Heart right ventricle (tissue), 16 donors: ENCODE results near the gene STX18. TPM values are rescaled to one million over a fixed set of nuclear protein-coding genes. Genes with fewer than 3 reads are reported as not detected.

Experiments
- ATAC-seq, 8 donors: fragments of 200-7000 bp; cut with Tn5 transposase; one replicate each; pipeline ENCODE4 v1.9.1; 2020; ENCODE audit warnings: mild to moderate bottlenecking in 8 of 8, moderate library complexity in 8 of 8, moderate number of reproducible peaks in 1 of 8
- DNase-seq, 2 donors: peaks; one replicate each; pipeline ENCODE4 v3.0.0-alpha.2; 2020
- H3K27ac ChIP-seq, 10 donors: fragments of 200-600 bp; sonication (generic) in 2 of 10; one replicate each; pipeline versions ENCODE4 v1.5.0 to v1.8.0; 2020 to 2022; ENCODE audit warnings: mild to moderate bottlenecking in 3 of 10
- H3K27me3 ChIP-seq, 7 donors: fragments of 200-600 bp; one replicate each; pipeline ENCODE4 v1.8.0; 2021 to 2022; ENCODE audit warnings: mild to moderate bottlenecking in 2 of 7
- H3K36me3 ChIP-seq, 9 donors: fragments of 200-600 bp; sonication (generic) in 1 of 9; one replicate each; pipeline versions ENCODE4 v1.5.0 to v1.8.0; 2020 to 2022; ENCODE audit warnings: mild to moderate bottlenecking in 2 of 9
- H3K4me1 ChIP-seq, 9 donors: fragments of 200-600 bp; sonication (generic) in 1 of 9; one replicate each; pipeline versions ENCODE4 v1.5.0 to v1.8.0; 2020 to 2022; ENCODE audit warnings: mild to moderate bottlenecking in 4 of 9
- H3K4me3 ChIP-seq, 10 donors: fragments of 200-600 bp; sonication (generic) in 2 of 10; one replicate each; pipeline versions ENCODE4 v1.5.0 to v1.8.0; 2020 to 2022; ENCODE audit warnings: mild to moderate bottlenecking in 7 of 10, moderate library complexity in 2 of 10
- H3K9me3 ChIP-seq, 11 donors: fragments of 200-600 bp in 10 of 11; sonication (generic) in 2 of 11; one replicate each; pipeline versions ENCODE4 v1.5.0 to v1.8.0; 2013 to 2022; ENCODE audit warnings: mild to moderate bottlenecking in 2 of 11, control low read depth in 1 of 11, moderate library complexity in 1 of 11
- CTCF ChIP-seq, 9 donors: fragments of 200-600 bp; sonication (generic) in 2 of 9; IDR thresholded peaks; one replicate each; pipeline versions ENCODE4 v1.5.0 to v1.8.0; 2021 to 2022; ENCODE audit warnings: antibody characterized with exemption in 9 of 9, mild to moderate bottlenecking in 5 of 9, moderate library complexity in 1 of 9
- WGBS, 2 donors: extraction: QIAGEN DNeasy Blood & Tissue Kit; methylation state at CpG; one replicate each; pipeline ENCODE4 v1.1.7; 2013; ENCODE audit warnings: inconsistent platforms in 1 of 2; 5-methylcytosine and 5-hydroxymethylcytosine counted together
- intact Hi-C, 10 donors: fragments of 100-400 bp; cut with DNase I; formaldehyde crosslinking; loops; one replicate each; pipeline versions ENCODE4 v1.11.1 to v1.14.2; 2022
- polyA plus RNA-seq, 2 donors: library from polyadenylated mRNA; stranded (reverse); fragments of 200-250 nt; gene quantifications; one replicate each; pipeline ENCODE4 v1.2.3, GENCODE V29; 2013
- total RNA-seq, 10 donors: library from RNA; stranded (reverse); fragmentation: NEBNext Ultra II Directional in 3 of 10; extraction: Animal tissue kit (Norgen Biotek cat#: 25700) in 3 of 10; gene quantifications; one replicate each; pipeline versions ENCODE4 v1.2.1 to v1.2.4, GENCODE V29; 2021 to 2023
- donor health status: Arrhythmogenic right ventricular cardiomyopathy.
- donor health status: ischemic (EF 13 %, LVEDD 7.1; RV severe dilation, severe dysfunction).
- donor health status: healthy with polysubstance abuse.
- donor health status: DM: no; HTN: yes; CAD: no.
- donor health status: DM: no; HTN: no; CAD: no.
- donor health status: ischemic (EF 25% LVEDD 6.9; RV normal size, moderate dysfunction).
- donor health status: ischemic (EF 25% LVEDD 5.7; RV mildly dilated, moderate dysfunction).
- donor health status: healthy.
- donor health status: DM: yes; HTN: yes; CAD: no.
- donor health status: Ischemic cardiomyopathy.
- donor health status: ischemic (EF 35%, LVEDD 5.7; RV mildly dilated, moderate dysfunction).
- donor health status: nonischemic (EF 11% LVEDD 7.7; RV severe dilation, severe dysfunction).
- donor health status: DM: yes; HTN: yes; CAD: no.
- donor health status: PGD.
- donor health status: ischemic (EF 29% LVEDD 5.4; RV normal size, mild dysfunction).
- donor health status: nonischemic (EF 23%, LVEDD 6.1; RV moderate dilation, normal function).

STX18 gene
- total and polyA plus RNA-seq, 12 donors: 13.5 to 24.5 (median 18.2) TPM

- WGBS, 2 donors: 89 to 90% methylated on average over 5 of the region's 5 CpGs
- intact Hi-C loops: loop anchor here in 1 of 10 donors (10.0 kb wide), 1 partner anchor 173 kb away; no protein-coding TSS in a partner anchor
- H3K4me1 ChIP-seq: no peaks in the 10 kb centered on the region
- H3K27ac ChIP-seq: no peak overlapping the region
- ATAC-seq (no peak), DNase-seq (no peak)
- no peaks in the 10 kb centered on the region for H3K9me3 ChIP-seq
- TF ChIP-seq CTCF (IDR thresholded peaks at IDR 0.05): no peak
- H3K4me3 ChIP-seq: no peak overlapping the region
- no peaks in the 10 kb centered on the region for H3K27me3 ChIP-seq
- H3K36me3 ChIP-seq: peaks cover 0 to 70% (median 10%) of the 10 kb centered on the region in 9 donors
Observed at GRCh38 chr4:4427886-4428285, 114.0 kb downstream of the STX18 start.

DNA sequence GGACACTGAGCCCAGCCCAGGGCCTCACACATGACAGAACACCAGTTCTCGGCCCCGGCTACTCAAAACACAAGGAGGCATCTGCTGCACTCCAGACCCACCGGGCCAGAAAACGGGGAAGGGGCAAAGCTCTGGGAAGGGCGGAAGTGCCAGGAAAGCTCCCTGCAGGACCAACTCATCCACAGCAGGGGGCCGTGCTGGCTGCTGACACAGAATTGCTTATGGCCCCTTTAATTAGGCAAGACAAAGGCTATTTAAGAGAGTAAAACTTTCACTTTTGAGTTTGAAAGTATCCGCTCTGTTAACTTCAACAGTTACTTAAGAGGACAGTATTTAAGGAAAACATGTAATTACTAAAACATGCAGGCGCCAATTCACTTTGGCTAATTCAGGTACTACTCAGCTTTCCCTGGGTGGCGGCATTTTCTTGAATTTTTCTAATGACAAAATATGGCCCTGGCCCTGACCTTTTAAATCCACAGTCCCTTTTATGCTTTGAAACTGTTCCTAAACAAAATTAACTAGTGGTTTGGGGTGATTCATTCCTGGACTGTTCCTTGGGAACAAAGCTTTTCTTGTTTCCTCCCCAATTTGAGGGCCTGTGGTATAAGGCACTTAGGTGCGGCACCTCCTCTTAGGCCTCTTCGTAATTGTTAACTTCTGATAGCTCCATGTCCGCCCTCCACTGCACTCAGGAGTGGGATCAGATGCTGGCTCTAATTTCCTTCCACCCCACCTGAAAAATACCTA lies 114.6 kb downstream of the STX18 start:
- H3K9me3 ChIP-seq: no peaks in the 10 kb centered on the region
- intact Hi-C loops: loop anchor here in 1 of 10 donors (10.0 kb wide), 1 partner anchor 172 kb away; no protein-coding TSS in a partner anchor
- no peaks in the 10 kb centered on the region for H3K27me3 ChIP-seq
- peaks cover 0 to 70% (median 10%) of the 10 kb centered on the region in 9 donors for H3K36me3 ChIP-seq
- no peaks in the 10 kb centered on the region for H3K4me1 ChIP-seq
- DNase-seq (no peak), ATAC-seq (no peak)
- no peak overlapping the region for H3K27ac ChIP-seq
- no peak overlapping the region for H3K4me3 ChIP-seq
- 91% methylated on average over 12 of the region's 12 CpGs for WGBS, 2 donors
- no peak for TF ChIP-seq CTCF (IDR thresholded peaks at IDR 0.05)

DNA sequence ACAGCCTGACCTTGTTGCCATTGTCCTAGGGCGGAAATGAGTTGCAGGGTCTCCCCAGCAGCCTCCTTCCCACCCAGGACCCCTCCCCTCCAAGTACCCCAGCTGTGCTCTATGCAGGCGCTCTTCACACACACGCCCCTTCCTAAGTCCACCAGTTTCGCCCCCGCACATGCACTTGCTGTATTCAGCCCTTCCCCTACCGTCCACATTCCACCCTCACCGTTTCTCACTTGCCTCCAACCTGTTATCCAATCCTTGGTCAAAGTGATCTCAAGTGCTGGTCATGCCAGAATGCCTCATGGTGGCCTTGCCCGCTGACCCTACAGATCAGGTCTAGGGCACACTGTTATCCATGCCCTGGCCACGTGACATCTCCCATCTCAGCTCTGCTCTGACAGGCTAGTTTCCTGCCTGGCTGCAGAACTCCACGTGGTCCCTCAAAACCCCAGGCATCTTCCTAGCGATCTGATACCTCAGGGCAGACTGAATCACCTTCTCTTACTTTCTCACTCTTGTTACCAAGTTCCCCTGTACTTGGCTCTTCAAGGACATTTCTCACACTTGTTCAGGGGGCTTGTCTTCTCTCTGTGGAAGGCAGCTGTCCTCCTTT lies 115.2 kb downstream of the STX18 start:
- no peaks in the 10 kb centered on the region for H3K4me1 ChIP-seq
- H3K36me3 ChIP-seq: peaks cover 0 to 75% (median 13%) of the 10 kb centered on the region in 9 donors
- no peak for TF ChIP-seq CTCF (IDR thresholded peaks at IDR 0.05)
- no peak for DNase-seq
- no peak overlapping the region for H3K27ac ChIP-seq
- H3K4me3 ChIP-seq: no peak overlapping the region
- no peak for ATAC-seq
- 83 to 84% methylated on average over 11 of the region's 11 CpGs for WGBS, 2 donors
- H3K9me3 ChIP-seq: no peaks in the 10 kb centered on the region
- intact Hi-C loops: loop anchor here in 1 of 10 donors (10.0 kb wide), 1 partner anchor 172 kb away; no protein-coding TSS in a partner anchor
- no peaks in the 10 kb centered on the region for H3K27me3 ChIP-seq

DNA sequence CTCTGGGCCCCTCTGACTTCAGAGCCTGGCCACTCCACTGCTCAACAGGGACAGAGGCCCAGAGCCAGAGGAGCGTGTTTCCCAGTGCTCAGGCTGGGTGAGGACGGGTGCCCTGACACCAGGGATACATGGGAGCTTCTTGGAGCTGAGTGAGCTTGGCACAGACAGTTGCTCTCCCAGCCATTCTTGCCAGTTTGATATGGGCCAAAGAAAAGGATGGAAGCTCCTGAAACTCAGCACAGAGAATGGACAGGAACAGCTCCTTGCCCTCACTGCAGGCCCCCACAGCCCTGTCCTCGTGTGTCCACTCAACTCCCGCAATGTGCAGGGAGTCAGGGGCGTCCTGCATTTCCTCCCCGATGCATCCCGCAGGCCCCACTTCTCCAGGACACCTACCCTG lies 116.2 kb downstream of the STX18 start:
- 82 to 86% methylated on average over 7 of the region's 7 CpGs for WGBS, 2 donors
- peaks cover 0 to 84% (median 13%) of the 10 kb centered on the region in 9 donors for H3K36me3 ChIP-seq
- intact Hi-C loops: loop anchor here in 1 of 10 donors (10.0 kb wide), 1 partner anchor 171 kb away; no protein-coding TSS in a partner anchor
- H3K9me3 ChIP-seq: no peaks in the 10 kb centered on the region
- DNase-seq (no peak), ATAC-seq (peak in 5 of 8 donors; percentile 60 to 79 (median 64))
- no peak overlapping the region for H3K27ac ChIP-seq
- no peak for TF ChIP-seq CTCF (IDR thresholded peaks at IDR 0.05)
- no peak overlapping the region for H3K4me3 ChIP-seq
- H3K4me1 ChIP-seq: no peaks in the 10 kb centered on the region
- no peaks in the 10 kb centered on the region for H3K27me3 ChIP-seq
